Measurements from ENCODE around the gene CEP72. TPM values are rescaled to one million over a fixed set of nuclear protein-coding genes. Genes with fewer than 3 reads are reported as not detected.

CEP72 gene
- total RNA-seq, 1 donor from 2014 or later, result 11.9 TPM

DNA sequence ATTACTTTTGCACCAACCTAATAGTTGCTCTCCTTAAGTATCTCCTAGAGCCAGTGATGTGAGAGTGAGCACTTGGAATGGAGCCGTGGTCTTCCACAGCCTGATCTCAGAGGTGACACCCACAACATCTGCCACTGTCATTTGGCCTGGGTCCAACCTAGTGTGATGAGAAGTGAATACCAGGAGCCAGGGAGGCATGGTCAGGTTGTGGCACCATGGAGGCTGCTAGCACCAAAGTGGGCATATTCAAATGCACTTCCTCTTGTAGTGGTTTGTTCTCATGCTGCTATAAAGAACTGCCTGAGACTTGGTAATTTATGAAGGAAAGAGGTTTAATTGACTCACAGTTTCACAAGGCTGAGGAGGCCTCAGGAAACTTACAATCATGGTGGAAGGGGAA lies 22.6 kb upstream of the CEP72 start:
- DNase-seq (ENCODE audit: low spot score), result no peak
- Mint-ChIP-seq H3K36me3 (ENCODE audit: low read depth, unreplicated experiment) (peaks cover 3% of the 10 kb centered on the region), H3K9me3 (ENCODE audit: unreplicated experiment) (no peaks in the 10 kb centered on the region), H3K4me1 (ENCODE audit: unreplicated experiment) (no peaks in the 10 kb centered on the region), H3K27me3 (ENCODE audit: unreplicated experiment) (peaks cover 2% of the 10 kb centered on the region), H3K27ac (ENCODE audit: unreplicated experiment) (no peak overlapping the region), H3K4me3 (ENCODE audit: unreplicated experiment) (no peak overlapping the region)
- TF ChIP-seq CTCF (IDR thresholded peaks at IDR 0.05; ENCODE audit: unreplicated experiment), result no peak

- Mint-ChIP-seq H3K4me3 (ENCODE audit: unreplicated experiment) (no peak overlapping the region), H3K27ac (ENCODE audit: unreplicated experiment) (no peak overlapping the region), H3K36me3 (ENCODE audit: low read depth, unreplicated experiment) (peaks cover 3% of the 10 kb centered on the region), H3K9me3 (ENCODE audit: unreplicated experiment) (no peaks in the 10 kb centered on the region), H3K27me3 (ENCODE audit: unreplicated experiment) (peaks cover 4% of the 10 kb centered on the region), H3K4me1 (ENCODE audit: unreplicated experiment) (no peaks in the 10 kb centered on the region)
- DNase-seq (ENCODE audit: low spot score), result no peak
- TF ChIP-seq CTCF (IDR thresholded peaks at IDR 0.05; ENCODE audit: unreplicated experiment), result no peak
These were observed 21.8 kb upstream of the CEP72 start for GRCh38 chr5:590346-590745.

GRCh38 chr5:591746-592145 lies 20.4 kb upstream of the CEP72 start:
- H3K4me1 Mint-ChIP-seq (ENCODE audit: unreplicated experiment), result no peaks in the 10 kb centered on the region
- H3K4me3 Mint-ChIP-seq (ENCODE audit: unreplicated experiment), result no peak overlapping the region
- H3K27ac Mint-ChIP-seq (ENCODE audit: unreplicated experiment), result no peak overlapping the region
- peaks cover 4% of the 10 kb centered on the region for H3K27me3 Mint-ChIP-seq (ENCODE audit: unreplicated experiment)
- DNase-seq (ENCODE audit: low spot score), result no peak
- H3K9me3 Mint-ChIP-seq (ENCODE audit: unreplicated experiment), result no peaks in the 10 kb centered on the region
- TF ChIP-seq CTCF (IDR thresholded peaks at IDR 0.05; ENCODE audit: unreplicated experiment), result no peak
- H3K36me3 Mint-ChIP-seq (ENCODE audit: low read depth, unreplicated experiment), result peaks cover 3% of the 10 kb centered on the region

DNA sequence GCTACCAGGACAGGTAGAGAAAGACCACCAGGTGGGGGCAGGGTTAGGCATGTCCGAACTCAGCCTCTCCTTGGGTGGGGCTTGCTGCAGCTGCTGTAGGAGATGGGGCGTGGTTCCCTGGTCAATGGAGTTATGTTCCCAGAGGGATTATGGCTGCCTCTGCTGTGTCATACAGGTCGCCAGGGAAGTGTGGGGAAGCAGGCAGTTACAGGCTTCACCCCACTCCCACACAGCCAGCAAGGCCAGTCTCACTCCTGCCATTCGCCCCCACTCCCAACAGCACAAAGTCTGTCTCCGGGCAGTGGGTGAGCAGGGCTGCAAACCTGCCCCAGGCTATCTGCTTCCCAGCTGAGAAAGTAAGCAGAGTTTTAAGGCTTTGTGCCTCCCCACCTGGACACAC lies 20.0 kb upstream of the CEP72 start:
- Mint-ChIP-seq H3K9me3 (ENCODE audit: unreplicated experiment) (no peaks in the 10 kb centered on the region), H3K27ac (ENCODE audit: unreplicated experiment) (no peak overlapping the region), H3K27me3 (ENCODE audit: unreplicated experiment) (peaks cover 4% of the 10 kb centered on the region), H3K36me3 (ENCODE audit: low read depth, unreplicated experiment) (peaks cover 3% of the 10 kb centered on the region), H3K4me1 (ENCODE audit: unreplicated experiment) (no peaks in the 10 kb centered on the region), H3K4me3 (ENCODE audit: unreplicated experiment) (no peak overlapping the region)
- DNase-seq (ENCODE audit: low spot score), result no peak
- TF ChIP-seq CTCF (IDR thresholded peaks at IDR 0.05; ENCODE audit: unreplicated experiment), result no peak

DNA sequence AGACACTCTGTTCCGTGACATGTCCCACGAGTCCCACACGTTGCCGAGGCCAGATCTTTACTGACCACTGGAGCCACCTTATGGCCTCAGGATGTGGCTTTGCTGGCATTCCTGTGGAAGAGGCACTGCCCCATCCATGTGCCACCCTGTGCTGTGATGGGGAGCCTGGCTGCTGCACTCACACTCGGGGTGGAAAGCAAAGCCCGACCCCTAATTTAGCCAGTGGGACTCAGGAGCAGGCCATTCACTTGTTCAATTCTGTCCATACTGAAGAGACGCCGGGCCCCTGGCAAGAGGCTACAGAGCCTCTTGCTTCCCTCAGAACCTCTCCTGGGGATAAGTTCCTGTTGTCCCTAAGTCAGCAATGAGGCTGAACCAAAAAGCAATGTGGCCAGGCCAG lies 18.6 kb upstream of the CEP72 start:
- no peak overlapping the region for H3K27ac Mint-ChIP-seq (ENCODE audit: unreplicated experiment)
- H3K27me3 Mint-ChIP-seq (ENCODE audit: unreplicated experiment), result peaks cover 4% of the 10 kb centered on the region
- no peak overlapping the region for H3K4me3 Mint-ChIP-seq (ENCODE audit: unreplicated experiment)
- no peaks in the 10 kb centered on the region for H3K9me3 Mint-ChIP-seq (ENCODE audit: unreplicated experiment)
- no peak for DNase-seq (ENCODE audit: low spot score)
- no peaks in the 10 kb centered on the region for H3K36me3 Mint-ChIP-seq (ENCODE audit: low read depth, unreplicated experiment)
- TF ChIP-seq CTCF (IDR thresholded peaks at IDR 0.05; ENCODE audit: unreplicated experiment), result no peak
- no peaks in the 10 kb centered on the region for H3K4me1 Mint-ChIP-seq (ENCODE audit: unreplicated experiment)

Data from endothelial cell (in vitro differentiated cells).